ENCODE measurements around the gene TUBB1. TPM values are rescaled to one million over a fixed set of nuclear protein-coding genes. Genes with fewer than 3 reads are reported as not detected.
A peak's percentile ranks its signal among the peaks of the same experiment; 100 is the strongest.

Gene TUBB1
- total RNA-seq, 1 donor from 2014 or later, result not detected

DNA sequence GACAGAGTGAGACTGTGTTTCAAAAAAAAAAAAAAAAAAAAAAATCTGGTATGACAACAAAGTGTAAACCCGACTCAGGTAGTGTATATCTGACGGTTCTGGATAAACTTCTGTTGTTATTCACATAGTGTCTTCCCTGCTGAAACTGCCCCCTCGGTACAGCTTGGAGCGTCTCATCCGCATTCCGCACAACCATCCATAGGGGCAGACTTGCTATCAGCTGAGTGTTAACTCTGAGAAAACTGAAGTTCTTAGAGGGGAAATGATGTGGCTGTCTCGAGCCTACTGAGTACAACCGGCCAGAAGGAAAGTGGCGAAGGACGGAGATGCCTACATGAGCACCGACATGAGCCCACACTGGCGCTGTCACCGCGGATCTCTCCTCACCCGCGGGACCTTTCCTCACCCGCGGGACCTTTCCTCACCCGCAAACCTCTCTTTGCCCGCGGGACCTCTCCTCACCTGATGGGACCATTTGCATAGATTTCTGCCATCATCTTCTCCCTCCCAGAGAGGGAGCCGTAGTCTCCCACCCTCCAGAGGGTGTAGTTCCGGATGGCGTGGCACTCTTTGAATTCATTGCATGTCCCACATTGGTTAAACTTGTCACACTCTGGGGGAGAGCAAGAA lies 22.0 kb upstream of the TUBB1 start:
- peak overlapping the region; percentile 34 for H3K4me3 Mint-ChIP-seq (ENCODE audit: unreplicated experiment)
- no peaks in the 10 kb centered on the region for H3K4me1 Mint-ChIP-seq (ENCODE audit: unreplicated experiment)
- no peaks in the 10 kb centered on the region for H3K9me3 Mint-ChIP-seq (ENCODE audit: unreplicated experiment)
- peak overlapping the region; percentile 61 for H3K27ac Mint-ChIP-seq (ENCODE audit: unreplicated experiment)
- TF ChIP-seq, protein P1, sequence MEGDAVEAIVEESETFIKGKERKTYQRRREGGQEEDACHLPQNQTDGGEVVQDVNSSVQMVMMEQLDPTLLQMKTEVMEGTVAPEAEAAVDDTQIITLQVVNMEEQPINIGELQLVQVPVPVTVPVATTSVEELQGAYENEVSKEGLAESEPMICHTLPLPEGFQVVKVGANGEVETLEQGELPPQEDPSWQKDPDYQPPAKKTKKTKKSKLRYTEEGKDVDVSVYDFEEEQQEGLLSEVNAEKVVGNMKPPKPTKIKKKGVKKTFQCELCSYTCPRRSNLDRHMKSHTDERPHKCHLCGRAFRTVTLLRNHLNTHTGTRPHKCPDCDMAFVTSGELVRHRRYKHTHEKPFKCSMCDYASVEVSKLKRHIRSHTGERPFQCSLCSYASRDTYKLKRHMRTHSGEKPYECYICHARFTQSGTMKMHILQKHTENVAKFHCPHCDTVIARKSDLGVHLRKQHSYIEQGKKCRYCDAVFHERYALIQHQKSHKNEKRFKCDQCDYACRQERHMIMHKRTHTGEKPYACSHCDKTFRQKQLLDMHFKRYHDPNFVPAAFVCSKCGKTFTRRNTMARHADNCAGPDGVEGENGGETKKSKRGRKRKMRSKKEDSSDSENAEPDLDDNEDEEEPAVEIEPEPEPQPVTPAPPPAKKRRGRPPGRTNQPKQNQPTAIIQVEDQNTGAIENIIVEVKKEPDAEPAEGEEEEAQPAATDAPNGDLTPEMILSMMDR (IDR thresholded peaks at IDR 0.05; ENCODE audit: unreplicated experiment), result no peak
- peaks cover 42% of the 10 kb centered on the region for H3K36me3 Mint-ChIP-seq (ENCODE audit: low read depth, unreplicated experiment)
- peaks cover 4% of the 10 kb centered on the region for H3K27me3 Mint-ChIP-seq (ENCODE audit: unreplicated experiment)
- no peak for DNase-seq (ENCODE audit: low spot score)

DNA sequence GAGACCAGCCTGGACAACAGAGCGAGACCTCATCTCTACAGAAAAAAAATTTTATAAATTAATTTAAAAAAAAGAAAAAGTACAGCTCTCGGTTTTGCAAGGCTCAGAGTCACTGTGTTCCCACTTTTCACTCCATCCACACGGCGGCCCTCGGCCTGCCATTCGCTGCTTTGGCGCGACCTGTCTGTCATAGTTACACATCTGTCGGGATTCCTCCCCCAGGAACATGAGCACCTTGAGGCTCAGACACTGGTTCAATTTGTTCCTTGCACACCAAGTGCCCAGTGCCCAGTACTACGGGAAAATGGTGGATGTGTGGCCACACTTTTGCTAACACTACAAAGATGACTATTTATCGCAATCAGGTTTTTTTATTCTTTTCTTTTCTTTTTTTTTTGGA lies 20.6 kb upstream of the TUBB1 start:
- peaks cover 45% of the 10 kb centered on the region for H3K36me3 Mint-ChIP-seq (ENCODE audit: low read depth, unreplicated experiment)

DNA sequence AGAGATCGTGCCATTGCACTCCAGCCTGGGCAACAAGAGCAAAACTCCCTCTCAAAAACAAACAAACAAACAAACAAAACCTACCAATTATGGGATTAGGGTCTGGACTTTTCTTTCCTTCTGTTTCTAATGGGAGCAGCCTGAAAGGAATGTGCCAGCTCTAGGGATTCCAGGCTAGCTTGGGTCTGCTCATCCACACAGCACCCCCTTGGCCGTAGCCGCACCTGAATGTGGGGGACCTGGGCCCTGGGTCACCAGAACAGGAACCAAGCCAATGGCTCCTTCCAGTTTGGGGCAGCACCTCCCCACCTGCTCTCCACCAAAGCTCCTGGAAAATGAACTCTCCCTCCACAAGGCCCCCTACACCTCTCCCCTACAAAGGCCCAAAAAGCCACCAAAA lies 18.9 kb upstream of the TUBB1 start:
- Mint-ChIP-seq H3K4me1 (ENCODE audit: unreplicated experiment) (peaks cover 21% of the 10 kb centered on the region), H3K4me3 (ENCODE audit: unreplicated experiment) (no peak overlapping the region), H3K27me3 (ENCODE audit: unreplicated experiment) (peaks cover 8% of the 10 kb centered on the region), H3K9me3 (ENCODE audit: unreplicated experiment) (no peaks in the 10 kb centered on the region), H3K36me3 (ENCODE audit: low read depth, unreplicated experiment) (peaks cover 45% of the 10 kb centered on the region), H3K27ac (ENCODE audit: unreplicated experiment) (no peak overlapping the region)
- TF ChIP-seq, protein P1 (IDR thresholded peaks at IDR 0.05; ENCODE audit: unreplicated experiment), result no peak
- no peak for DNase-seq (ENCODE audit: low spot score)

More for the DNA sequence above, 20.6 kb upstream of the TUBB1 start:
- H3K4me1 Mint-ChIP-seq (ENCODE audit: unreplicated experiment), result peaks cover 6% of the 10 kb centered on the region
- H3K9me3 Mint-ChIP-seq (ENCODE audit: unreplicated experiment), result no peaks in the 10 kb centered on the region
- TF ChIP-seq, protein P1 (IDR thresholded peaks at IDR 0.05; ENCODE audit: unreplicated experiment), result no peak
- peak overlapping the region; percentile 31 for H3K4me3 Mint-ChIP-seq (ENCODE audit: unreplicated experiment)
- DNase-seq (ENCODE audit: low spot score), result no peak
- H3K27ac Mint-ChIP-seq (ENCODE audit: unreplicated experiment), result no peak overlapping the region
- peaks cover 4% of the 10 kb centered on the region for H3K27me3 Mint-ChIP-seq (ENCODE audit: unreplicated experiment)

DNA sequence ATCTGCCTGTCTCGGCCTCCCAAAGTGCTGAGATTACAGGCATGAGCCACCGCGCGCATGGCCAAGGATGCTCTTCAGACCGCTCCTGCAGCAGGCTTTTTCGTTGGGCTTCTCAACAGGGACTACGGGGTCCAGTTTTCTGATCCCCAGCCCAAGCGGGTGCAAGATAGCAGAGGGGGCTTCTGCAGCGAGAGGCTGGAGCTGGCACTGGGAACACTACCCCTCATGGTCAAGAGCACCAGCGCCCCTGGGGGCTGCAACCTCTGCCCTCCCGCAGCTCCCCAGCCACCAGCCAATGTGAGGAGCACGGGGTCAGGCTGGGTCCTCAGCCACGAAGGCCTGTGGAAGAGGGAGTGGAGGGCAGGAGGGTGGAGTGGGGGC lies 18.2 kb upstream of the TUBB1 start:
- DNase-seq (ENCODE audit: low spot score), result no peak
- H3K4me1 Mint-ChIP-seq (ENCODE audit: unreplicated experiment), result peaks cover 26% of the 10 kb centered on the region
- TF ChIP-seq, protein P1 (IDR thresholded peaks at IDR 0.05; ENCODE audit: unreplicated experiment), result no peak
- no peak overlapping the region for H3K27ac Mint-ChIP-seq (ENCODE audit: unreplicated experiment)
- peaks cover 10% of the 10 kb centered on the region for H3K27me3 Mint-ChIP-seq (ENCODE audit: unreplicated experiment)
- H3K4me3 Mint-ChIP-seq (ENCODE audit: unreplicated experiment), result no peak overlapping the region
- no peaks in the 10 kb centered on the region for H3K9me3 Mint-ChIP-seq (ENCODE audit: unreplicated experiment)
- H3K36me3 Mint-ChIP-seq (ENCODE audit: low read depth, unreplicated experiment), result peaks cover 37% of the 10 kb centered on the region

DNA sequence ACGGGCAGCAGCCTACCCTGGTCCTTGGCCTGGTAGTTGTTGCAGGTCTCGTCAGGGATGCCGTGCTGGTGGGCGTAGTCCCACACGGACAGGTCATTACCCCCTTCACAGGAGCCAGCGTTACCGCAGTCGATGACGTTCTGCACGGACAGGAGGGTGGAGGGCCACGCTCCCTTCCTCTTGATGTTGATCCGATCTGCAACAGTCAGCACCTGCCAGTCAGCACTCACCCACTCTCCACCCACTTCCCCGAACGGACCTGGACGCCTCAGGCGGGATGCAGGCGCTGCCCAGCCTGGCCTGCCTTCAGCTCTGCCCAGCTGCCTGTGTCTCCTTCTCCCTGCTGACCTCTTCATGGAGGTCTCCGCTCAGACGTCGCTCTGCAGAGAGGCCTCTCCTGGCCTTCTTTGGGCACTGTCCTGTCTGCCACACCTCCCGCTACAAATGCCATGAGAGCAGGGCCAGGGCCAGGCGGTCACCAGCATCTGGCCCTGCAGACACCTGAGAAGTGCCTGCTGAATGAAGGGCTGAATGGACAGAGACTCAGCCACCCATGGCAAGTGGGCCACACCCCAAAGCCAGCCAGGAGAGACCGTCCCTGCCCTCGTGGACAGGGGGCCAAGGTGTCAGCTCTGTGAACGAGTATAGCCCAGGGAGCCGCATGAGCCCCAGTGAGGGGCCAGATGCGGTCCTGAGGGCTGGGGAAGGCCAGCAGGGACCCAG lies 17.6 kb upstream of the TUBB1 start:
- TF ChIP-seq, protein P1 (IDR thresholded peaks at IDR 0.05; ENCODE audit: unreplicated experiment), result no peak
- H3K4me3 Mint-ChIP-seq (ENCODE audit: unreplicated experiment), result no peak overlapping the region

More for the DNA sequence above, 17.6 kb upstream of the TUBB1 start:
- Mint-ChIP-seq H3K36me3 (ENCODE audit: low read depth, unreplicated experiment) (peaks cover 36% of the 10 kb centered on the region), H3K4me1 (ENCODE audit: unreplicated experiment) (peaks cover 26% of the 10 kb centered on the region), H3K9me3 (ENCODE audit: unreplicated experiment) (no peaks in the 10 kb centered on the region), H3K27ac (ENCODE audit: unreplicated experiment) (no peak overlapping the region), H3K27me3 (ENCODE audit: unreplicated experiment) (peaks cover 8% of the 10 kb centered on the region)
- no peak for DNase-seq (ENCODE audit: low spot score)

Data from endothelial cell (in vitro differentiated cells).